Aorta (tissue), 5 donors: ENCODE measurements around the gene CCDC32. TPM values are rescaled to one million over a fixed set of nuclear protein-coding genes. Genes with fewer than 3 reads are reported as not detected.
A peak's percentile ranks its signal among the peaks of the same experiment; 100 is the strongest.

Source experiments
- ATAC-seq: fragments of 200-7000 bp; cut with Tn5 transposase; one replicate; pipeline ENCODE4 v1.9.1; 2022; ENCODE audit warnings: moderate library complexity; ENCODE audit not compliant: low FRiP score
- DNase-seq, 2 donors: peaks; one replicate each; pipeline ENCODE4 v3.0.0-alpha.2; 2020
- H3K27ac ChIP-seq, 2 donors: one replicate each; pipeline ENCODE4 v1.5.1; 2013; ENCODE audit warnings: low read length in 2 of 2, mild to moderate bottlenecking in 2 of 2, moderate library complexity in 2 of 2, control low read depth in 1 of 2, inconsistent platforms in 1 of 2, low read depth in 1 of 2
- H3K27me3 ChIP-seq, 2 donors: one replicate each; pipeline ENCODE4 v1.6.1; 2013; ENCODE audit warnings: control low read depth in 1 of 2, low read length in 1 of 2, mild to moderate bottlenecking in 1 of 2, moderate library complexity in 1 of 2; ENCODE audit not compliant: insufficient read depth in 2 of 2, control insufficient read depth in 1 of 2
- H3K36me3 ChIP-seq, 2 donors: one replicate each; pipeline ENCODE4 v1.6.1; 2013; ENCODE audit warnings: control low read depth in 1 of 2, low read length in 1 of 2, mild to moderate bottlenecking in 1 of 2; ENCODE audit not compliant: insufficient read depth in 2 of 2, control insufficient read depth in 1 of 2
- H3K4me1 ChIP-seq, 2 donors: one replicate each; pipeline ENCODE4 v1.6.1; 2013; ENCODE audit warnings: low read length in 2 of 2, control low read depth in 1 of 2, mild to moderate bottlenecking in 1 of 2, moderate library complexity in 1 of 2; ENCODE audit not compliant: insufficient read depth in 2 of 2, control insufficient read depth in 1 of 2
- H3K4me3 ChIP-seq, 2 donors: one replicate each; pipeline ENCODE4 v1.5.1; 2013; ENCODE audit warnings: low read length in 2 of 2, control low read depth in 1 of 2, mild to moderate bottlenecking in 1 of 2
- H3K9me3 ChIP-seq: one replicate; pipeline ENCODE4 v1.6.1; 2013; ENCODE audit warnings: mild to moderate bottlenecking, low read length; ENCODE audit not compliant: control insufficient read depth
- WGBS, 2 donors: extraction: QIAGEN DNeasy Blood & Tissue Kit; methylation state at CpG; one replicate each; pipeline ENCODE4 v1.1.7; 2013; 5-methylcytosine and 5-hydroxymethylcytosine counted together
- intact Hi-C, 2 donors: fragments of 100-400 bp; cut with DNase I; formaldehyde crosslinking; loops; one replicate each; pipeline versions ENCODE4 v1.14.2 to v1.15.0; 2022
- long read RNA-seq, 2 donors: library from polyadenylated mRNA; unstranded; transcript quantifications; one replicate each; pipeline ENCODE4 v2.0.0, GENCODE V29; 2020 to 2021
- polyA plus RNA-seq, 2 donors: library from polyadenylated mRNA; stranded (reverse); fragments of 200-250 nt; gene quantifications; one replicate each; pipeline ENCODE4 v1.2.3, GENCODE V29; 2013
- total RNA-seq, 2 donors: library from RNA; stranded (reverse); fragmentation: NEBNext Ultra II Directional; extraction: Animal tissue kit (Norgen Biotek cat#: 25700); gene quantifications; one replicate each; pipeline ENCODE4 v1.2.1, GENCODE V29; 2021
- donor health status: healthy with polysubstance abuse.
- donor health status: Bipolar disorder and iron deficiency.
- donor health status: DM: no; HTN: no; CAD: no.
- donor health status: DM: no; HTN: no; CAD: no.
- donor health status: DM: yes; HTN: yes; CAD: no.

CCDC32 gene
- total RNA-seq: 10 to 100 TPM; 32.0 to 34.0 TPM
- polyA plus RNA-seq: 10 to 100 TPM; 18.8 to 27.4 TPM
- long read RNA-seq, donor 1, transcript CCDC32-202 (4 exons, 1,519 nt): major isoform, 67 of 102 reads
- long read RNA-seq, donor 1, partial matches to known transcripts: 6 of 102 reads
- long read RNA-seq, donor 1, other reads (novel, unspliced or antisense): 26 of 102 reads
- long read RNA-seq, donor 2, transcript CCDC32-202 (4 exons, 1,519 nt): major isoform, 10 of 22 reads
- long read RNA-seq, donor 2, partial matches to known transcripts: 3 of 22 reads
- long read RNA-seq, donor 2, other reads (novel, unspliced or antisense): 6 of 22 reads

- DNase-seq (peak; percentile 98 to 99), ATAC-seq (peak; percentile 98)
- WGBS, 2 donors: 0% methylated on average over 40 of the region's 40 CpGs
- Histone ChIP-seq H3K36me3 (no peaks in the 10 kb centered on the region), H3K27me3 (no peaks in the 10 kb centered on the region), H3K9me3 (no peaks in the 10 kb centered on the region), H3K27ac (peak within 1 kb of the TSS; percentile 25 to 70), H3K4me3 (peak within 1 kb of the TSS; percentile 32 to 45), H3K4me1 (peaks cover 0 to 5% of the 10 kb centered on the region in 2 donors)
- intact Hi-C loops: loop anchor here in 1 of 2 donors (10.0 kb wide), 2 partner anchors 120 to 190 kb away; partner anchors contain the start of genes BAHD1 and RMDN3
Observed at GRCh38 chr15:40564591-40565332, at the start of gene CCDC32. Gene CCDC32, minus strand, starts transcription at chr15:40565042. Its CDS starts 2,027 bp downstream, at chr15:40563015.

GRCh38 chr15:40613080-40613479, 48.2 kb upstream of the CCDC32 start:
- intact Hi-C loops: no loop called here
- Histone ChIP-seq H3K4me1 (no peaks in the 10 kb centered on the region), H3K9me3 (no peaks in the 10 kb centered on the region), H3K27me3 (no peaks in the 10 kb centered on the region), H3K4me3 (no peak overlapping the region), H3K27ac (no peak overlapping the region), H3K36me3 (no peaks in the 10 kb centered on the region)
- ATAC-seq: no peak
- WGBS, 2 donors: 76 to 85% methylated on average over 5 of the region's 5 CpGs
- DNase-seq: no peak

GRCh38 chr15:40603935-40604334, 39.1 kb upstream of the CCDC32 start:
- intact Hi-C loops: no loop called here
- ATAC-seq: no peak
- H3K27ac ChIP-seq: no peak overlapping the region

GRCh38 chr15:40600956-40601355, 36.1 kb upstream of the CCDC32 start:
- DNase-seq (no peak), ATAC-seq (no peak)
- Histone ChIP-seq H3K27me3 (no peaks in the 10 kb centered on the region), H3K27ac (no peak overlapping the region), H3K4me3 (no peak overlapping the region), H3K4me1 (no peaks in the 10 kb centered on the region), H3K9me3 (no peaks in the 10 kb centered on the region), H3K36me3 (no peaks in the 10 kb centered on the region)
- 79 to 80% methylated on average over 12 of the region's 12 CpGs for WGBS, 2 donors
- intact Hi-C loops: no loop called here

More at GRCh38 chr15:40603935-40604334, 39.1 kb upstream of the CCDC32 start:
- Histone ChIP-seq H3K36me3 (no peaks in the 10 kb centered on the region), H3K27me3 (no peaks in the 10 kb centered on the region), H3K4me3 (no peak overlapping the region), H3K4me1 (no peaks in the 10 kb centered on the region), H3K9me3 (no peaks in the 10 kb centered on the region)
- DNase-seq: no peak

- WGBS, 2 donors: 73 to 85% methylated on average over 4 of the region's 4 CpGs
- DNase-seq (no peak), ATAC-seq (no peak)
- Histone ChIP-seq H3K4me1 (no peaks in the 10 kb centered on the region), H3K4me3 (no peak overlapping the region), H3K36me3 (no peaks in the 10 kb centered on the region), H3K27ac (no peak overlapping the region), H3K9me3 (no peaks in the 10 kb centered on the region), H3K27me3 (no peaks in the 10 kb centered on the region)
- intact Hi-C loops: loop anchor here (10.0 kb wide), 3 partner anchors 156 to 516 kb away; partner anchors contain the start of genes C15orf62 (in 1 of the 2), GCHFR (in 1 of the 2), INO80 (in 1 of the 2) and RMDN3 (in 1 of the 2)
Observed at GRCh38 chr15:40598672-40599071, 33.8 kb upstream of the CCDC32 start.

GRCh38 chr15:40598126-40598525, 33.3 kb upstream of the CCDC32 start:
- H3K4me1 ChIP-seq: no peaks in the 10 kb centered on the region
- DNase-seq (no peak), ATAC-seq (no peak)
- intact Hi-C loops: loop anchor here (10.0 kb wide), 3 partner anchors 157 to 517 kb away; partner anchors contain the start of genes C15orf62 (in 1 of the 2), GCHFR (in 1 of the 2), INO80 (in 1 of the 2) and RMDN3 (in 1 of the 2)
- no peak overlapping the region for H3K27ac ChIP-seq
- no peaks in the 10 kb centered on the region for H3K36me3 ChIP-seq
- H3K4me3 ChIP-seq: no peak overlapping the region
- no peaks in the 10 kb centered on the region for H3K9me3 ChIP-seq
- no peaks in the 10 kb centered on the region for H3K27me3 ChIP-seq
- WGBS, 2 donors: 58 to 61% methylated on average over 3 of the region's 3 CpGs

GRCh38 chr15:40597024-40597423, 32.2 kb upstream of the CCDC32 start:
- ATAC-seq: no peak
- WGBS, 2 donors: 94 to 95% methylated on average over 2 of the region's 2 CpGs
- no peak for DNase-seq
- intact Hi-C loops: loop anchor here (10.0 kb wide), 3 partner anchors 158 to 518 kb away; partner anchors contain the start of genes C15orf62 (in 1 of the 2), GCHFR (in 1 of the 2), INO80 (in 1 of the 2) and RMDN3 (in 1 of the 2)
- Histone ChIP-seq H3K36me3 (no peaks in the 10 kb centered on the region), H3K4me3 (no peak overlapping the region), H3K27me3 (no peaks in the 10 kb centered on the region), H3K27ac (no peak overlapping the region), H3K4me1 (no peaks in the 10 kb centered on the region), H3K9me3 (no peaks in the 10 kb centered on the region)

GRCh38 chr15:40595773-40596172, 30.9 kb upstream of the CCDC32 start:
- H3K27ac ChIP-seq: no peak overlapping the region
- 54 to 61% methylated on average over 5 of the region's 5 CpGs for WGBS, 2 donors
- intact Hi-C loops: loop anchor here (10.0 kb wide), 3 partner anchors 159 to 519 kb away; partner anchors contain the start of genes C15orf62 (in 1 of the 2), GCHFR (in 1 of the 2), INO80 (in 1 of the 2) and RMDN3 (in 1 of the 2)
- H3K36me3 ChIP-seq: no peaks in the 10 kb centered on the region
- H3K4me3 ChIP-seq: no peak overlapping the region
- no peaks in the 10 kb centered on the region for H3K9me3 ChIP-seq
- H3K27me3 ChIP-seq: no peaks in the 10 kb centered on the region
- H3K4me1 ChIP-seq: no peaks in the 10 kb centered on the region
- DNase-seq (no peak), ATAC-seq (no peak)
